IMR-90 (cell line): ENCODE data around the gene ANKRD53. TPM values are rescaled to one million over a fixed set of nuclear protein-coding genes. Genes with fewer than 3 reads are reported as not detected.

Experiments used
- ATAC-seq: fragments of 200-7000 bp; cut with Tn5 transposase; 2 replicates; pipeline ENCODE4 v1.9.1; 2020; ENCODE audit warnings: low read depth, mild to moderate bottlenecking, moderate library complexity
- BruUV-seq: library from RNA; stranded (reverse); fragments of 400-500 nt; replicated peaks from 2 replicates; lab custom pipeline; 2021; lab: Mats Ljungman, UMichigan
- CTCF ChIA-PET: fragments of 300-600 bp; formaldehyde crosslinking; extraction: SDS; loops from one replicate; lab custom pipeline; 2021; ENCODE audit warnings: antibody characterized with exemption; lab: Yijun Ruan, JAX
- POLR2A ChIA-PET: fragments of 300-600 bp; sonication (Branson Sonifier 250); formaldehyde crosslinking; loops from one replicate; lab custom pipeline; 2022; ENCODE audit warnings: antibody characterized with exemption; ENCODE audit not compliant: unreplicated experiment; lab: Charles Lee
- DNase-seq: peaks from one replicate; pipeline ENCODE4 v3.0.0; 2013
- H2AFZ ChIP-seq: replicated peaks from 2 replicates; pipeline ENCODE3; 2013; ENCODE audit warnings: low read length, mild to moderate bottlenecking; ENCODE audit not compliant: poor library complexity
- H2AK5ac ChIP-seq: 2 replicates; pipeline ENCODE4 v1.6.1; 2013; ENCODE audit warnings: low read depth, low read length, inconsistent platforms
- H2AK9ac ChIP-seq: replicated peaks from 2 replicates; pipeline ENCODE3; 2013; ENCODE audit warnings: mild to moderate bottlenecking, low read depth, low read length, moderate library complexity; ENCODE audit not compliant: poor library complexity
- H2BK120ac ChIP-seq: 2 replicates; pipeline ENCODE4 v1.6.1; 2013; ENCODE audit warnings: low read depth, low read length, inconsistent platforms
- H2BK15ac ChIP-seq: 3 replicates; pipeline ENCODE4 v1.6.1; 2013; ENCODE audit warnings: low read depth, low read length, inconsistent platforms
- H2BK20ac ChIP-seq: 2 replicates; pipeline ENCODE4 v1.6.1; 2013; ENCODE audit warnings: low read depth, mild to moderate bottlenecking, inconsistent platforms, low read length, moderate library complexity
- H2BK5ac ChIP-seq: 2 replicates; pipeline ENCODE4 v1.6.1; 2013; ENCODE audit warnings: mild to moderate bottlenecking, low read depth, low read length, inconsistent platforms; ENCODE audit not compliant: poor library complexity, severe bottlenecking
- H3K14ac ChIP-seq: replicated peaks from 2 replicates; pipeline ENCODE4 v1.6.1; 2013; ENCODE audit warnings: low read depth, low read length, inconsistent platforms
- H3K18ac ChIP-seq: 2 replicates; pipeline ENCODE4 v1.6.1; 2013; ENCODE audit warnings: low read depth, low read length, control low read depth
- H3K23ac ChIP-seq: 2 replicates; pipeline ENCODE4 v1.6.1; 2013; ENCODE audit warnings: low read depth, low read length, inconsistent platforms
- H3K27ac ChIP-seq: 2 replicates; pipeline ENCODE4 v1.5.1; 2013; ENCODE audit warnings: mild to moderate bottlenecking, control low read depth, low read length; ENCODE audit not compliant: insufficient read depth
- H3K27me3 ChIP-seq: 2 replicates; pipeline ENCODE4 v1.6.1; 2013; ENCODE audit warnings: low read length; ENCODE audit not compliant: control insufficient read depth, insufficient read depth
- H3K36me3 ChIP-seq: 2 replicates; pipeline ENCODE4 v1.6.1; 2013; ENCODE audit warnings: low read length, mixed read lengths; ENCODE audit not compliant: control insufficient read depth, insufficient read depth
- H3K4ac ChIP-seq: 2 replicates; pipeline ENCODE4 v1.6.1; 2013; ENCODE audit warnings: low read depth, low read length, inconsistent platforms
- H3K4me1 ChIP-seq: 2 replicates; pipeline ENCODE4 v1.6.1; 2013; ENCODE audit warnings: low read length, mixed read lengths; ENCODE audit not compliant: control insufficient read depth, insufficient read depth
- H3K4me2 ChIP-seq: 2 replicates; pipeline ENCODE4 v1.6.1; 2013; ENCODE audit warnings: low read depth, mild to moderate bottlenecking, control low read depth, low read length, moderate library complexity
- H3K4me3 ChIP-seq: 2 replicates; pipeline ENCODE4 v1.5.1; 2013; ENCODE audit warnings: low read depth, mild to moderate bottlenecking, control low read depth, low read length, moderate library complexity; ENCODE audit not compliant: insufficient read depth
- H3K56ac ChIP-seq: 2 replicates; pipeline ENCODE4 v1.6.1; 2013; ENCODE audit warnings: low read length, inconsistent platforms; ENCODE audit not compliant: insufficient read depth; ENCODE audit errors: extremely low read depth
- H3K79me1 ChIP-seq, 2 experiments: 2 replicates each; pipeline ENCODE4 v1.6.1; 2013; ENCODE audit warnings: low read length in 2 of 2, inconsistent platforms in 1 of 2, low read depth in 1 of 2
- H3K9ac ChIP-seq: 2 replicates; pipeline ENCODE4 v1.6.1; 2013; ENCODE audit warnings: low read depth, low read length, control low read depth
- H3K9me1 ChIP-seq: 2 replicates; pipeline ENCODE4 v1.6.1; 2013; ENCODE audit warnings: low read length, inconsistent platforms; ENCODE audit not compliant: insufficient read depth
- H3K9me3 ChIP-seq: 2 replicates; pipeline ENCODE4 v1.6.1; 2013; ENCODE audit warnings: low read length; ENCODE audit not compliant: control insufficient read depth, insufficient read depth
- H4K20me1 ChIP-seq: 2 replicates; pipeline ENCODE4 v1.6.1; 2013; ENCODE audit warnings: low read length, inconsistent platforms; ENCODE audit not compliant: insufficient read depth
- H4K5ac ChIP-seq: 2 replicates; pipeline ENCODE4 v1.6.1; 2013; ENCODE audit warnings: mild to moderate bottlenecking, low read depth, low read length, control low read depth
- H4K8ac ChIP-seq, 2 experiments: 2 replicates each; pipeline ENCODE4 v1.6.1; 2013; ENCODE audit warnings: low read depth in 2 of 2, low read length in 2 of 2, control low read depth in 1 of 2, inconsistent platforms in 1 of 2
- H4K91ac ChIP-seq: 2 replicates; pipeline ENCODE4 v1.6.1; 2013; ENCODE audit warnings: low read depth, low read length, inconsistent platforms; ENCODE audit not compliant: insufficient read depth
- BHLHE40 ChIP-seq: fragments of 150-350 bp; IDR thresholded peaks from 2 replicates; pipeline ENCODE4 v1.6.1; 2016; ENCODE audit warnings: mild to moderate bottlenecking, low read depth, low read length
- WGBS, 2 experiments: methylation state at CpG; one replicate each; pipeline versions ENCODE4 v1.1.5 to v1.1.7; 2013; ENCODE audit warnings: missing lambda C conversion rate in 2 of 2; ENCODE audit not compliant: insufficient read length in 1 of 2; ENCODE audit errors: extremely low coverage in 2 of 2; 5-methylcytosine and 5-hydroxymethylcytosine counted together
- dilution Hi-C: fragments of 300-500 bp; cut with HindIII; formaldehyde crosslinking; loops from one replicate; pipeline ENCODE4 v1.14.3; 2018; ENCODE audit warnings: low sequenced_read_pairs; ENCODE audit not compliant: unreplicated experiment
- in situ Hi-C: fragments of 300-500 bp; cut with MboI; formaldehyde crosslinking; loops from 3 replicates; pipeline ENCODE4 v1.14.3; 2019; ENCODE audit warnings: low sequenced_read_pairs, inconsistent platforms, mixed read lengths
- intact Hi-C: fragments of 100-400 bp; cut with micrococcal nuclease; formaldehyde crosslinking; loops from 2 replicates; pipeline ENCODE4 v1.10.0; 2022
- polyA plus RNA-seq, 3 experiments: library from polyadenylated mRNA; depleted of rRNA; stranded (reverse); fragments of >200 nt; gene quantifications; 2 replicates each; pipeline ENCODE4 v1.2.3, GENCODE V29; 2012; ENCODE audit warnings: low replicate concordance in 1 of 3
- total RNA-seq: library from RNA; depleted of rRNA; stranded (reverse); fragments of >200 nt; gene quantifications from 2 replicates; pipeline ENCODE4 v1.2.3, GENCODE V29; 2012
- TF ChIP-seq, protein P1 (sequence below): fragments of 150-350 bp; IDR thresholded peaks from 2 replicates; pipeline ENCODE4 v1.6.1; 2017; ENCODE audit warnings: mild to moderate bottlenecking, antibody characterized with exemption, low read length, low read depth

Gene ANKRD53
- total and polyA plus RNA-seq, 2 of the 4 experiments (the other 2 are of a cell fraction) = 0.54 to 1.0 TPM

DNA sequence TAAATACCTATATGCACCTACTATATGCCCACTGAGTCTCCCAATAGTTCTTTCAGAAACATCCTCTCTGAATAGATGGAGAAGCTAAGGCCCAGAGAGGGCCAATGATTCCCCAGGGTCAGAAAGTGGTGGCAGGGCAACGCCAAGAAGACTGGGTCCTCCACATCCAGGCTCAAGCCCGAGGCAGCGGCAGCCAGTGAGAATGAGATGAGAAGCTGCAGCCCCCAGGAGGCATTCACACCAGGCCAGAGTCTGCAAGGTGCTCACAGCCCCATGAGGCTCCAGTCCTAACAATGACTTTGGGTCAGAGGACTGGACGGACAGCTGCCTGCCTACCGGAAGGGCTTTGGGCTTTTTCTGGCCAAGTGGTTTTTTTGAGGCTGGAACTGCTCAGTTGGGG, 12.7 kb downstream of the ANKRD53 start:
- no peaks in the 10 kb centered on the region for H3K27me3 ChIP-seq
- H2BK5ac ChIP-seq = no peak overlapping the region
- H3K4me1 ChIP-seq = peaks cover 11% of the 10 kb centered on the region
- no peak for ATAC-seq
- no peak overlapping the region for H2AK5ac ChIP-seq
- H3K9ac ChIP-seq = no peak overlapping the region
- no peak overlapping the region for H4K5ac ChIP-seq
- dilution Hi-C loops = no loop called here
- WGBS, 2 experiments = 100% methylated on average over 4 of the region's 5 CpGs; no CpG with 5 or more reads in 1 of the 2 experiments
- no peak overlapping the region for H2BK20ac ChIP-seq
- H3K4me3 ChIP-seq = no peak overlapping the region
- H4K8ac ChIP-seq = no peak overlapping the region
- H3K79me1 ChIP-seq = peaks cover 18 to 32% of the 10 kb centered on the region in 2 experiments
- no peak overlapping the region for H2BK15ac ChIP-seq
- no peak overlapping the region for H3K4me2 ChIP-seq
- H2AFZ ChIP-seq = no peak overlapping the region
- peaks cover 21% of the 10 kb centered on the region for H4K20me1 ChIP-seq
- no peak overlapping the region for H3K4ac ChIP-seq
- no peaks in the 10 kb centered on the region for H3K9me3 ChIP-seq
- CTCF ChIA-PET = no interaction called here
- no peak overlapping the region for H2AK9ac ChIP-seq
- H3K56ac ChIP-seq = no peak overlapping the region
- no TSS peak for BruUV-seq
- no peak overlapping the region for H3K18ac ChIP-seq
- no peak overlapping the region for H3K27ac ChIP-seq
- no peak overlapping the region for H4K91ac ChIP-seq
- H3K9me1 ChIP-seq = peaks cover 10% of the 10 kb centered on the region; the same call in 1 of the 2 replicates
- TF ChIP-seq, protein P1, sequence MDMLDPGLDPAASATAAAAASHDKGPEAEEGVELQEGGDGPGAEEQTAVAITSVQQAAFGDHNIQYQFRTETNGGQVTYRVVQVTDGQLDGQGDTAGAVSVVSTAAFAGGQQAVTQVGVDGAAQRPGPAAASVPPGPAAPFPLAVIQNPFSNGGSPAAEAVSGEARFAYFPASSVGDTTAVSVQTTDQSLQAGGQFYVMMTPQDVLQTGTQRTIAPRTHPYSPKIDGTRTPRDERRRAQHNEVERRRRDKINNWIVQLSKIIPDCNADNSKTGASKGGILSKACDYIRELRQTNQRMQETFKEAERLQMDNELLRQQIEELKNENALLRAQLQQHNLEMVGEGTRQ = no peak
- no peak for TF ChIP-seq BHLHE40
- peaks cover 43% of the 10 kb centered on the region for H3K36me3 ChIP-seq
- in situ Hi-C loops = no loop called here
- H3K23ac ChIP-seq = no peak overlapping the region
- no peak overlapping the region for H3K14ac ChIP-seq
- no peak overlapping the region for H2BK120ac ChIP-seq
- DNase-seq = no peak
- POLR2A ChIA-PET = no interaction called here
- intact Hi-C loops = no loop called here
